Measurements from ENCODE around the gene GNAT1. TPM values are rescaled to one million over a fixed set of nuclear protein-coding genes. Genes with fewer than 3 reads are reported as not detected.

The GNAT1 gene
- total RNA-seq, 4 donors from 2014 or later, result not detected

- no peak for DNase-seq
- intact Hi-C loops (cut with DNase I), result no loop called here
- Histone ChIP-seq H3K27me3 (peaks cover 6 to 90% (median 12%) of the 10 kb centered on the region in 4 donors), H3K9me3 (no peaks in the 10 kb centered on the region), H3K36me3 (no peaks in the 10 kb centered on the region), H3K27ac (no peak overlapping the region), H3K4me1 (peaks cover 13 to 22% (median 16%) of the 10 kb centered on the region in 3 donors), H3K4me3 (no peak overlapping the region)
- no peak for TF ChIP-seq CTCF (IDR thresholded peaks at IDR 0.05)
- TF ChIP-seq POLR2A (IDR thresholded peaks at IDR 0.05), result no peak
- WGBS, 2 donors, result 60% methylated on average over 2 of the region's 10 CpGs; no CpG with 5 or more reads in 1 of the 2 donors
Measured at GRCh38 chr3:50201573-50202315, 10.3 kb downstream of the GNAT1 start.

- no peak for TF ChIP-seq POLR2A (IDR thresholded peaks at IDR 0.05)
- peaks cover 6 to 92% (median 12%) of the 10 kb centered on the region in 4 donors for H3K27me3 ChIP-seq
- no peak for DNase-seq
Measured at GRCh38 chr3:50202353-50203112, 11.1 kb downstream of the GNAT1 start.

GRCh38 chr3:50203113-50203808 is 11.9 kb downstream of the GNAT1 start:
- peaks cover 13 to 22% (median 16%) of the 10 kb centered on the region in 3 donors for H3K4me1 ChIP-seq
- no peak overlapping the region for H3K4me3 ChIP-seq
- H3K27ac ChIP-seq, result no peak overlapping the region
- TF ChIP-seq POLR2A (IDR thresholded peaks at IDR 0.05), result no peak
- intact Hi-C loops (cut with DNase I), result no loop called here
- WGBS, 2 donors, result 76% methylated on average over 3 to 5 of the region's 9 CpGs
- peaks cover 6 to 89% (median 12%) of the 10 kb centered on the region in 4 donors for H3K27me3 ChIP-seq
- H3K36me3 ChIP-seq, result no peaks in the 10 kb centered on the region
- H3K9me3 ChIP-seq, result no peaks in the 10 kb centered on the region
- no peak for DNase-seq

More at GRCh38 chr3:50202353-50203112, 11.1 kb downstream of the GNAT1 start:
- Histone ChIP-seq H3K27ac (no peak overlapping the region), H3K4me3 (no peak overlapping the region), H3K4me1 (peaks cover 13 to 22% (median 16%) of the 10 kb centered on the region in 3 donors), H3K36me3 (no peaks in the 10 kb centered on the region), H3K9me3 (no peaks in the 10 kb centered on the region)
- intact Hi-C loops (cut with DNase I), result no loop called here
- 73 to 82% methylated on average over 14 to 16 of the region's 16 CpGs for WGBS, 2 donors

GRCh38 chr3:50203809-50204803 is 12.7 kb downstream of the GNAT1 start:
- intact Hi-C loops (cut with DNase I), result no loop called here
- no peak for TF ChIP-seq CTCF (IDR thresholded peaks at IDR 0.05)
- no peak for TF ChIP-seq POLR2A (IDR thresholded peaks at IDR 0.05)
- DNase-seq, result no peak
- Histone ChIP-seq H3K4me1 (peaks cover 13 to 22% (median 16%) of the 10 kb centered on the region in 3 donors), H3K36me3 (no peaks in the 10 kb centered on the region), H3K27ac (no peak overlapping the region), H3K4me3 (peak overlapping the region in 1 of 4 donors; percentile 38), H3K9me3 (no peaks in the 10 kb centered on the region), H3K27me3 (peaks cover 6 to 80% (median 12%) of the 10 kb centered on the region in 4 donors)
- 51 to 80% methylated on average over 1 to 7 of the region's 12 CpGs for WGBS, 2 donors

- Histone ChIP-seq H3K27ac (no peak within 1 kb of the TSS), H3K36me3 (no peaks in the 10 kb centered on the region), H3K4me3 (peak within 1 kb of the TSS; percentile 18 to 54 (median 36)), H3K9me3 (no peaks in the 10 kb centered on the region), H3K4me1 (peaks cover 13 to 22% (median 16%) of the 10 kb centered on the region in 3 donors), H3K27me3 (peaks cover 6 to 74% (median 12%) of the 10 kb centered on the region in 4 donors)
- WGBS, 2 donors, result 16% methylated on average over 5 of the region's 41 CpGs; no CpG with 5 or more reads in 1 of the 2 donors
- no peak for TF ChIP-seq POLR2A (IDR thresholded peaks at IDR 0.05)
- no peak for TF ChIP-seq CTCF (IDR thresholded peaks at IDR 0.05)
- intact Hi-C loops (cut with DNase I), result no loop called here
- no peak for DNase-seq
Measured at GRCh38 chr3:50204804-50205412, 13.5 kb downstream of the GNAT1 start, which contains the start of gene SLC38A3. Gene SLC38A3 (plus strand): TSS chr3:50205271. CDS start chr3:50214200, 8,929 bp downstream.
